HepG2 (cell line): ENCODE data around the gene IVD. TPM values are rescaled to one million over a fixed set of nuclear protein-coding genes. Genes with fewer than 3 reads are reported as not detected.

Source experiments
- ATAC-seq: fragments of 200-7000 bp; cut with Tn5 transposase; 3 replicates; pipeline ENCODE4 v1.9.1; 2020; ENCODE audit warnings: mild to moderate bottlenecking, moderate library complexity
- BruUV-seq: library from RNA; stranded (reverse); fragments of 400-500 nt; replicated peaks from 2 replicates; lab custom pipeline; 2021; lab: Mats Ljungman, UMichigan
- CTCF ChIA-PET: fragments of 300-600 bp; formaldehyde crosslinking; extraction: SDS; loops from one replicate; lab custom pipeline; 2021; ENCODE audit warnings: low total read pairs, inconsistent platforms, low intra/inter-chr PET ratio; lab: Yijun Ruan, JAX
- POLR2A ChIA-PET: fragments of 350-600 bp; sonication (Branson Sonifier 250); formaldehyde crosslinking; loops from one replicate; lab custom pipeline; 2020; ENCODE audit warnings: antibody characterized with exemption, inconsistent platforms; lab: Yijun Ruan, JAX
- DNase-seq: peaks from one replicate; pipeline ENCODE4 v3.0.0-alpha.2; 2015; ENCODE audit warnings: low spot score
- FAIRE-seq: peaks from 3 replicates; lab custom pipeline; 2011; peaks lifted over from hg19 to GRCh38; lab: Jason Lieb, UNC
- H2AFZ ChIP-seq: one replicate; pipeline ENCODE4 v1.6.1; 2011; ENCODE audit warnings: low read length, inconsistent platforms
- H3K27ac ChIP-seq: fragments of 300-600 bp; 3 replicates; pipeline ENCODE4 v1.8.0; 2011; ENCODE audit warnings: mixed run types, mild to moderate bottlenecking, mixed read lengths, low read length, inconsistent platforms; ENCODE audit not compliant: insufficient read depth; ENCODE audit errors: extremely low read length
- H3K27me3 ChIP-seq, 2 experiments: fragments of 200-600 bp in 1 of 2; 2 replicates in 1 of 2; 3 replicates in 1 of 2; pipeline versions ENCODE4 v1.6.0 to v1.8.0; 2011; ENCODE audit warnings: low read length in 2 of 2, mild to moderate bottlenecking in 2 of 2, moderate library complexity in 2 of 2, inconsistent platforms in 1 of 2; ENCODE audit not compliant: insufficient read depth in 2 of 2, control insufficient read depth in 1 of 2
- H3K36me3 ChIP-seq, 2 experiments: fragments of 200-600 bp in 1 of 2; replicated peaks in 1 of 2; 2 replicates in 1 of 2; 3 replicates in 1 of 2; pipeline versions ENCODE4 v1.5.1 to v1.8.0; 2011; ENCODE audit warnings: low read length in 2 of 2, inconsistent platforms in 1 of 2; ENCODE audit not compliant: insufficient read depth in 2 of 2, control insufficient read depth in 1 of 2
- H3K4me1 ChIP-seq: 2 replicates; pipeline ENCODE4 v1.5.1; 2012; ENCODE audit warnings: low read length, inconsistent platforms; ENCODE audit not compliant: insufficient read depth
- H3K4me2 ChIP-seq: 2 replicates; pipeline ENCODE4 v1.6.0; 2011; ENCODE audit warnings: low read depth, low read length, inconsistent platforms
- H3K4me3 ChIP-seq, 3 experiments: fragments of 200-600 bp in 1 of 3; sonication (generic), shearing (Covaris generic) in 1 of 3; replicated peaks in 1 of 3; 2 replicates each; pipeline ENCODE4 v1.5.1; 2011 to 2016; ENCODE audit warnings: low read length in 3 of 3, inconsistent platforms in 2 of 3, low read depth in 2 of 3, mild to moderate bottlenecking in 2 of 3, control low read depth in 1 of 3, mixed read lengths in 1 of 3; ENCODE audit not compliant: insufficient read depth in 1 of 3
- H3K79me2 ChIP-seq: one replicate; pipeline ENCODE4 v1.6.1; 2011; ENCODE audit warnings: low read length, inconsistent platforms; ENCODE audit not compliant: insufficient read depth
- H3K9ac ChIP-seq: 2 replicates; pipeline ENCODE4 v1.6.0; 2011; ENCODE audit warnings: mild to moderate bottlenecking, low read depth, low read length, inconsistent platforms; ENCODE audit not compliant: insufficient read depth
- H3K9me3 ChIP-seq: 2 replicates; pipeline ENCODE4 v1.5.1; 2012; ENCODE audit warnings: mild to moderate bottlenecking, low read length
- H4K20me1 ChIP-seq: 2 replicates; pipeline ENCODE4 v1.6.0; 2011; ENCODE audit warnings: inconsistent platforms, mild to moderate bottlenecking, low read length, moderate library complexity; ENCODE audit not compliant: insufficient read depth
- ATF5 ChIP-seq: sonication (generic); formaldehyde crosslinking; IDR thresholded peaks from 2 replicates; pipeline ENCODE4 v1.4.0; 2020; ENCODE audit warnings: mild to moderate bottlenecking, low read depth, missing genetic modification reagents
- ELF3 ChIP-seq: IDR thresholded peaks from 2 replicates; pipeline ENCODE4 v1.6.1; 2016; ENCODE audit warnings: missing genetic modification reagents, missing compliant biosample characterization
- FOXM1 ChIP-seq: sonication (generic); formaldehyde crosslinking; IDR thresholded peaks from 2 replicates; pipeline ENCODE4 v1.5.0; 2020; ENCODE audit warnings: missing genetic modification reagents
- FOXP4 ChIP-seq: sonication (generic); formaldehyde crosslinking; IDR thresholded peaks from 2 replicates; pipeline ENCODE4 v1.4.0; 2020; ENCODE audit warnings: missing genetic modification reagents
- NFKB2 ChIP-seq: sonication (generic); formaldehyde crosslinking; IDR thresholded peaks from 2 replicates; pipeline ENCODE4 v1.4.0; 2020; ENCODE audit warnings: missing genetic modification reagents, borderline replicate concordance
- NFYB ChIP-seq: sonication (generic); formaldehyde crosslinking; IDR thresholded peaks from 2 replicates; pipeline ENCODE4 v1.4.0; 2020; ENCODE audit warnings: missing genetic modification reagents
- RELA ChIP-seq: sonication (generic); formaldehyde crosslinking; IDR thresholded peaks from 2 replicates; pipeline ENCODE4 v1.4.0; 2020; ENCODE audit warnings: missing genetic modification reagents
- SMC3 ChIP-seq: IDR thresholded peaks from 2 replicates; pipeline ENCODE4 v1.6.1; 2011; ENCODE audit warnings: low read length, improper control_type of control experiment
- TEAD2 ChIP-seq: sonication (generic); formaldehyde crosslinking; IDR thresholded peaks from 2 replicates; pipeline ENCODE4 v1.9.0; 2021; ENCODE audit warnings: missing genetic modification reagents
- XBP1 ChIP-seq: sonication (generic); formaldehyde crosslinking; IDR thresholded peaks from 2 replicates; pipeline ENCODE4 v1.5.0; 2020; ENCODE audit warnings: missing genetic modification reagents
- ZFYVE20 ChIP-seq: sonication (generic); formaldehyde crosslinking; IDR thresholded peaks from 2 replicates; pipeline ENCODE4 v1.8.0; 2023; ENCODE audit warnings: low read depth, mild to moderate bottlenecking, moderate library complexity, missing genetic modification reagents, borderline replicate concordance
- ZNF557 ChIP-seq: sonication (generic); formaldehyde crosslinking; IDR thresholded peaks from 2 replicates; pipeline ENCODE4 v1.4.0; 2020; ENCODE audit warnings: missing genetic modification reagents
- ZNF737 ChIP-seq: sonication (generic); formaldehyde crosslinking; IDR thresholded peaks from 2 replicates; pipeline ENCODE4 v1.5.0; 2020; ENCODE audit warnings: missing genetic modification reagents, mild to moderate bottlenecking, borderline replicate concordance
- ZNF781 ChIP-seq: sonication (generic); formaldehyde crosslinking; IDR thresholded peaks from 2 replicates; pipeline ENCODE4 v1.5.1; 2020; ENCODE audit warnings: borderline replicate concordance, mild to moderate bottlenecking, missing genetic modification reagents; ENCODE audit errors: not compliant biosample characterization
- ZSCAN30 ChIP-seq: sonication (generic); formaldehyde crosslinking; IDR thresholded peaks from 2 replicates; pipeline ENCODE4 v1.5.0; 2020; ENCODE audit warnings: mild to moderate bottlenecking, missing genetic modification reagents
- WGBS: methylation state at CpG from one replicate; pipeline ENCODE4 v1.1.6; 2017; ENCODE audit warnings: low lambda C conversion rate; 5-methylcytosine and 5-hydroxymethylcytosine counted together
- in situ Hi-C: cut with HindIII; loops from 2 replicates; pipeline ENCODE4 v1.10.0; 2017; ENCODE audit warnings: low pct_unique_long_range_greater_than_20kb; ENCODE audit not compliant: extremely low pct_ligation_motif_present
- intact Hi-C: fragments of 100-400 bp; cut with micrococcal nuclease; formaldehyde crosslinking; loops from one replicate; pipeline ENCODE4 v1.10.0; 2022; ENCODE audit not compliant: unreplicated experiment
- polyA plus RNA-seq, 8 experiments: library from polyadenylated mRNA; depleted of rRNA in 3 of 8; stranded (reverse) in 7 of 8; unstranded in 1 of 8; fragments of >200 nt; fragmentation: Illumina TruSeq in 4 of 8; extraction: Trizol in 4 of 8; gene quantifications; 2 replicates each; pipeline versions ENCODE4 v1.2.1 to v1.2.3, GENCODE V29; 2011 to 2016; ENCODE audit warnings: low read depth in 4 of 8, missing spikeins in 1 of 8, mixed read lengths in 1 of 8; ENCODE audit not compliant: insufficient read depth in 1 of 8
- total RNA-seq, 5 experiments: library from RNA; depleted of rRNA; stranded (reverse); fragments of >200 nt; fragmentation: Illumina TruSeq; extraction: Trizol; gene quantifications; 2 replicates each; pipeline ENCODE4 v1.2.3, GENCODE V29; 2016; ENCODE audit warnings: low read depth in 1 of 5

The IVD gene
- total and polyA plus RNA-seq, 2 of the 13 experiments (the other 11 are each of a cell fraction or from before 2014, with no cell fraction given) = 48.0 to 53.9 TPM

- CTCF ChIA-PET = no interaction called here
- H3K79me2 ChIP-seq = peaks cover 66% of the 10 kb centered on the region
- H3K4me1 ChIP-seq = peaks cover 43% of the 10 kb centered on the region
- H3K9ac ChIP-seq = no peak overlapping the region
- H3K4me3 ChIP-seq = no peak overlapping the region
- WGBS = 89% methylated on average over 9 of the region's 9 CpGs
- no peak overlapping the region for H3K27ac ChIP-seq
- H2AFZ ChIP-seq = no peak overlapping the region
- H3K36me3 ChIP-seq = no peaks in the 10 kb centered on the region; a peak in 1 of 5 replicates
- H3K4me2 ChIP-seq = no peak overlapping the region
- POLR2A ChIA-PET = no interaction called here
- no peaks in the 10 kb centered on the region for H3K9me3 ChIP-seq
- intact Hi-C loops = no loop called here
- H3K27me3 ChIP-seq = no peaks in the 10 kb centered on the region
- BruUV-seq = no TSS peak
- FAIRE-seq (no peak), ATAC-seq (no peak), DNase-seq (no peak)
- TF ChIP-seq FOXP4 (CRISPR knock-in tag) = no peak
- TF ChIP-seq NFKB2 (CRISPR knock-in tag) = no peak
- TF ChIP-seq ZSCAN30 (CRISPR knock-in tag) = no peak
- TF ChIP-seq XBP1 = no peak
- no peak for TF ChIP-seq RELA (CRISPR knock-in tag)
- TF ChIP-seq ZFYVE20 (CRISPR knock-in tag) = no peak
- no peak for TF ChIP-seq ELF3 (CRISPR knock-in tag)
- no peak for TF ChIP-seq TEAD2 (CRISPR knock-in tag)
- TF ChIP-seq ZNF781 (CRISPR knock-in tag) = no peak
- TF ChIP-seq ZNF557 (CRISPR knock-in tag) = no peak
- TF ChIP-seq NFYB (CRISPR knock-in tag) = no peak
- TF ChIP-seq SMC3 = no peak
- TF ChIP-seq FOXM1 (CRISPR knock-in tag) = no peak
- TF ChIP-seq ATF5 (CRISPR knock-in tag) = no peak
- TF ChIP-seq ZNF737 (CRISPR knock-in tag) = no peak
- in situ Hi-C loops = no loop called here
- H4K20me1 ChIP-seq = peaks cover 12% of the 10 kb centered on the region; the same call in 1 of the 2 replicates
Observed at GRCh38 chr15:40445421-40445922, 39.9 kb downstream of the IVD start.
